GM21576 (cell line): ENCODE results near the gene ANP32E.
"Not testable (repeated sequence)": the region's sequence is repeated elsewhere in the genome, so short reads cannot be mapped to it uniquely, and the experiment has no call there.

Experiments used
- ATAC-seq: cut with Tn5 transposase; IDR thresholded peaks from one replicate; pipeline ENCODE4 v1.9.1; 2021; ENCODE audit warnings: mild to moderate bottlenecking, moderate library complexity; ENCODE audit not compliant: unreplicated experiment

Gene ANP32E

GRCh38 chr1:150214099-150214756 is 21.7 kb downstream of the ANP32E start:
- ATAC-seq: not testable (repeated sequence)

- ATAC-seq: peak; percentile 92
Measured at GRCh38 chr1:150213170-150214098, 22.5 kb downstream of the ANP32E start.

GRCh38 chr1:150212070-150212469 is 23.8 kb downstream of the ANP32E start:
- ATAC-seq: no peak

GRCh38 chr1:150210706-150211105 is 25.2 kb downstream of the ANP32E start:
- no peak for ATAC-seq

GRCh38 chr1:150210091-150210490 is 25.8 kb downstream of the ANP32E start:
- no peak for ATAC-seq

- not testable (repeated sequence) for ATAC-seq
Measured at GRCh38 chr1:150208460-150208859, 27.5 kb downstream of the ANP32E start.

- no peak for ATAC-seq
Measured at GRCh38 chr1:150207281-150207971, 28.5 kb downstream of the ANP32E start.

GRCh38 chr1:150196417-150196816 is 39.5 kb downstream of the ANP32E start:
- no peak for ATAC-seq

- ATAC-seq: no peak
Measured at GRCh38 chr1:150194381-150195031, 41.4 kb downstream of the ANP32E start.

- ATAC-seq: no peak
Measured at GRCh38 chr1:150192012-150192411, 43.9 kb downstream of the ANP32E start.

- ATAC-seq: no peak
Measured at GRCh38 chr1:150187560-150187931, 48.4 kb downstream of the ANP32E start.

- ATAC-seq: no peak
Measured at GRCh38 chr1:150186789-150187559, 48.9 kb downstream of the ANP32E start.

- ATAC-seq: not testable (repeated sequence)
Measured at GRCh38 chr1:150186438-150186788, 49.5 kb downstream of the ANP32E start.

GRCh38 chr1:150185481-150185880 is 50.4 kb downstream of the ANP32E start:
- no peak for ATAC-seq

- no peak for ATAC-seq
Measured at GRCh38 chr1:150183061-150183460, 52.9 kb downstream of the ANP32E start.

- ATAC-seq: no peak
Measured at GRCh38 chr1:150182247-150182646, 53.7 kb downstream of the ANP32E start.

GRCh38 chr1:150180474-150180873 is 55.4 kb downstream of the ANP32E start:
- ATAC-seq: no peak

GRCh38 chr1:150179867-150180266 is 56.0 kb downstream of the ANP32E start:
- no peak for ATAC-seq

GRCh38 chr1:150178548-150178947 is 57.4 kb downstream of the ANP32E start:
- ATAC-seq: no peak

- ATAC-seq: no peak
Measured at GRCh38 chr1:150176593-150176992, 59.3 kb downstream of the ANP32E start.
